AG09319 (cell line): ENCODE results near the gene CCR5AS.

ENCODE experiments used
- DNase-seq: peaks from one replicate; pipeline ENCODE4 v3.0.0-alpha.2; 2010; ENCODE audit warnings: low read depth; ENCODE audit errors: extremely low read depth
- TF ChIP-seq, protein P1 (sequence below): IDR thresholded peaks from 2 replicates; pipeline ENCODE4 v1.5.1; 2011; ENCODE audit warnings: low read depth, mild to moderate bottlenecking, inconsistent platforms, low read length, moderate library complexity

Gene CCR5AS

DNA sequence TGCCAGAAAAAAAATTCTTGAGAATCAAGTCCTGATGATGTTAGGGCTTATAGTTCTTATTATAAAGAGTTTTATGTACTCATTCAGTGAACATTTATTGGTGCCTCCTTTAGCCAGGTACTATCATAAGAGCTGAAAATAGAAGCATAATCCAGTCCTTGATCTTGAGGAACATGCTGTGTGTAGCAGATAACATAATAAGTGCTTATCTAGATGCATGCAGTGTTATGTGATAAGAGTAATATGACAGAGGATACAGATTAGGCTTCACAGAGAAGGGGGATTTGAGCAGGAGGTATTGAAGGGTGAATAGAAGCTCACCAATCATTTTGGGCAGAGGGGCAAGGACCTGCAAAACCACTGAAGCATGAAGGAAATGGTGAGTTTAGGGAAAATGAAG, 51.9 kb downstream of the CCR5AS start:
- no peak for DNase-seq
- TF ChIP-seq, protein P1, sequence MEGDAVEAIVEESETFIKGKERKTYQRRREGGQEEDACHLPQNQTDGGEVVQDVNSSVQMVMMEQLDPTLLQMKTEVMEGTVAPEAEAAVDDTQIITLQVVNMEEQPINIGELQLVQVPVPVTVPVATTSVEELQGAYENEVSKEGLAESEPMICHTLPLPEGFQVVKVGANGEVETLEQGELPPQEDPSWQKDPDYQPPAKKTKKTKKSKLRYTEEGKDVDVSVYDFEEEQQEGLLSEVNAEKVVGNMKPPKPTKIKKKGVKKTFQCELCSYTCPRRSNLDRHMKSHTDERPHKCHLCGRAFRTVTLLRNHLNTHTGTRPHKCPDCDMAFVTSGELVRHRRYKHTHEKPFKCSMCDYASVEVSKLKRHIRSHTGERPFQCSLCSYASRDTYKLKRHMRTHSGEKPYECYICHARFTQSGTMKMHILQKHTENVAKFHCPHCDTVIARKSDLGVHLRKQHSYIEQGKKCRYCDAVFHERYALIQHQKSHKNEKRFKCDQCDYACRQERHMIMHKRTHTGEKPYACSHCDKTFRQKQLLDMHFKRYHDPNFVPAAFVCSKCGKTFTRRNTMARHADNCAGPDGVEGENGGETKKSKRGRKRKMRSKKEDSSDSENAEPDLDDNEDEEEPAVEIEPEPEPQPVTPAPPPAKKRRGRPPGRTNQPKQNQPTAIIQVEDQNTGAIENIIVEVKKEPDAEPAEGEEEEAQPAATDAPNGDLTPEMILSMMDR: no peak

DNA sequence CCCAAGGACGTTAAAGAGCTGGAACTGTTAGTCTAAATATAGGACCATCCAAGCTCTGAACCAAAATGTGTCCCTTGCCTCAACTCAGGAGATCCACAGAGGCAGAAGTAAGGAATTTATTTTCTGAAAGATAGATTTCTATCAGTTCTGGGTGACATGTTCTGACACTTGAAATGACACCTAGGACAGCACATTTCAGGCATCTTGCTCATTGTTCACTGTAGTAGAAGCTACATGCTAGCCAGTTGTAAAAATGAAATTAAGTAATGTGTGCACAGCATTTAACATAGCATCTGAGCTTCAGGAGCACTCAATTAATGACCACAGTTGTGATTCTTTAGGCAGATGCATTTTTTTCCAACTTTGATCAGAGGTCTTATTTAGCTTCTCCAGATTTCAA, 52.4 kb downstream of the CCR5AS start:
- TF ChIP-seq, protein P1: no peak

DNA sequence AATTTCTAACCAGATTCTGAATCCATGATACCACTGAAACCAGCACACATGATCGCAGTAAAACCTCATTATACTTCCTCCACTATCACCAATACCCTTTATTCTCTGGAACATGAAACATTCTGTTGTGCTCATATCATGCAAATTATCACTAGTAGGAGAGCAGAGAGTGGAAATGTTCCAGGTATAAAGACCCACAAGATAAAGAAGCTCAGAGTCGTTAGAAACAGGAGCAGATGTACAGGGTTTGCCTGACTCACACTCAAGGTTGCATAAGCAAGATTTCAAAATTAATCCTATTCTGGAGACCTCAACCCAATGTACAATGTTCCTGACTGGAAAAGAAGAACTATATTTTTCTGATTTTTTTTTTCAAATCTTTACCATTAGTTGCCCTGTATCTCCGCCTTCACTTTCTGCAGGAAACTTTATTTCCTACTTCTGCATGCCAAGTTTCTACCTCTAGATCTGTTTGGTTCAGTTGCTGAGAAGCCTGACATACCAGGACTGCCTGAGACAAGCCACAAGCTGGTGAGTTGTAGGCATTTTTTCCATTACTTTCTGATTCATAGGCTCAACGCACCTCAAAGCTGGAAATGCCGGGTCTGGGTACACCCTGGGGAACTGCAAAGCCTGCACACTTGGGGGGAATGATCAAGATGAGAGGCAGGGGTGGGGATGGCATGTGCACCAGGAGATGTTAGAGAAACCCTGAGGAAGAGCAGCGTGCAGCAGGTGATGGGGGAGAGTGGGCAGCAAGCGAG, 53.0 kb downstream of the CCR5AS start, which contains the start of gene CCR2:
CCR2 (plus strand) TSS at position 465 of the 764 bp plus-strand sequence. CDS start 3,417 bp downstream, outside the sequence.
- no peak for DNase-seq
- TF ChIP-seq, protein P1: no peak

More for the DNA sequence above, 52.4 kb downstream of the CCR5AS start:
- DNase-seq: no peak

DNA sequence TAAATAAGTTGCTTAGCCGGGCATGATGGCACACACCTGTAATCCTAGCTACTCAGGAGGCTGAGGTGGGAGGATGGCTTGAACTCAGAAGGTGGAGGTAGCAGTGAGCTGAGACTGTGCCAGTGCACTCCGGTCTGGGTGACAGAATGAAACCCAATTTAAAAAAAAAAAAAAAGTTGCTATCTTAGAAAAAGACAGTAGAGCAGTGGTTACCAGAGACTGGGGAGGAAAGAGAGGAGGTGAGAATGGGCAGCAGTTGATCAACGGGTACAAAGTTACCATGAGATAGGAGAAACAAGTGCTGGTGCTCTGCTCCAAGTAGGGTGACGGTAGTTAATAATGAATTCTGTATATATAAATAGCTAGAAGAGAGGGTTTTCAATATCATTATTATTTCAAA, 53.8 kb downstream of the CCR5AS start:
- no peak for DNase-seq
- TF ChIP-seq, protein P1: no peak

DNA sequence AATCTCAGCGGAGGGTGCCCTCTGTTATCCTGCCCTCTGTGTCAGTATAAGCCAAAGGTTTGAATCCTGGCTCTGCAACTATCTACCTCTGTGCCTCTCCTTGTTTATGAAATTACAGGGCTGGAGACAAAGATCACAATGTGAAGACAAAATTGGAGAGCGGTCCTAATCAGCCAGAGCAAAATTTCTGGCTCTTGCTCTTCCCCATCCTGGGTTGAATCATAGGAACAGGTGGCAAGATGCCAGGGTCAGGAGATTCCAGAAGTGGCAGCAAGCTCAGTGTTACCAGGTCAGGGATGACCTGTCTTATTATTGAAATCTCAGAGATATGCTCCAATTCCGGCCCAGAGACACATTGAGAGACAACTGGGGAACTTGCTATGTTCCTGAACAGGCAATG, 55.2 kb downstream of the CCR5AS start:
- no peak for DNase-seq
- TF ChIP-seq, protein P1: no peak

DNA sequence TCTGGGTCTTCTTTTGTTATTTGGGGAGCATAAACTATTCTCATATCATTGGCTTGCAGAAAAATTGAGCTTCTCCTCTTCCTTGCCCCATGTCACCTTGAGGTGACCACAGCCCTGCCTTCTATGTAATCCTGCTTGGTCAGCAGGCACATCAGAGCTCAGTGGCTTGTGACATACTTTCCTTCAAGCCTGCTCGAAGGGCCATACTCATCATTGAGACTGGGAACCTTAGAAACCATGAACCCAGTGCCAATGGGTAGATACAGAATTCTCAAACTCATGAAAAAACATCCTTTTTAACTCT, 56.7 kb downstream of the CCR5AS start:
- DNase-seq: no peak
- TF ChIP-seq, protein P1: no peak

DNA sequence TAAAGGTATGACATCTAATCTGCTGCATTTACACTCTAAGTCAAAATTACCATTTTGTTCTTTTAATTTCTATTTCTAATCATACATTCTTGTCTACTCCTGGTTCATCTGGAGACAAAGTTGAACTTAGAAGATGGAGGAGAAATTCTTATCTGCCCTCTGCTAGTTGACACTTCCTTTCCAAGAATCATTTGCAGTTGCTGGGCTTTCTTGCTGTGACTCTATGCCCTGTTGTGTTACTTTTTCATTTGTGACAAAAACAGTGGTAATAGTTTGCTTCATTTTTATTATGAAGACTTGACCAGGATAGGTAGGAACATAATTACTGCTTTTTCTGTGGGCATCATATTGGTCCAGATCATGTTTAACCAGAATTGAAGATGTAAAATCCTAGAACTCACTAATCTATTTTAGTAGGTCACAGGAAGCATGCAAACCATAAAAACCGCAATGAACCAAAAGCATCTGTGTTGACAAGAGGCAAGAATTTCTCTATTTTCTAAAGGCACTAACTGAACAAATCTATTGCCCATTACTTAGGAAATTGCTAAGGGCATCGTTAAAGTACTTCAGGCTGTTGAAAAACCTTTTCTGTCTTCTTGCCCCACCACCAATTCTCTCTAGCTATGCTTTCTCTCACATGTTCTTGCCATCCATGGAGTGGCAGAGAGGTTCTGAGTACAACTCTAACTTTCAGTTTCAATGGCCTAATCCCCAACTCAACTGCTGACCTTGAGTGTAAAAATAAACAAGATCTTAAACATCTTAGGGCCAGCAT, 57.2 kb downstream of the CCR5AS start:
- no peak for DNase-seq
- TF ChIP-seq, protein P1: no peak
